Prostate gland (tissue), 2 donors: ENCODE measurements around the gene FASTK. TPM values are rescaled to one million over a fixed set of nuclear protein-coding genes. Genes with fewer than 3 reads are reported as not detected.

Experiments used
- DNase-seq: peaks from one replicate; pipeline ENCODE4 v3.0.0-alpha.2; 2019; ENCODE audit warnings: low spot score
- H3K27ac ChIP-seq, 2 donors: fragments of 200-600 bp; sonication (generic); 2 replicates each; pipeline ENCODE4 v1.5.1; 2017 to 2019
- H3K27me3 ChIP-seq: fragments of 200-600 bp; sonication (generic); replicated peaks from 2 replicates; pipeline ENCODE4 v1.5.1; 2019; ENCODE audit not compliant: insufficient read depth
- H3K36me3 ChIP-seq, 2 donors: fragments of 200-600 bp; sonication (generic); 1 replicate in 1 of 2; 2 replicates in 1 of 2; pipeline versions ENCODE4 v1.5.1 to v1.8.1; 2017 to 2019
- H3K4me1 ChIP-seq: fragments of 200-600 bp; sonication (generic); replicated peaks from 2 replicates; pipeline ENCODE4 v1.5.1; 2019
- H3K4me3 ChIP-seq, 2 donors: fragments of 200-600 bp; sonication (generic); 2 replicates each; pipeline ENCODE4 v1.5.1; 2017 to 2019
- H3K9me3 ChIP-seq: fragments of 200-600 bp; sonication (generic); 2 replicates; pipeline ENCODE4 v1.5.1; 2017
- CTCF ChIP-seq, 4 experiments: fragments of 200-600 bp in 2 of 4; fragments of 450-650 bp in 2 of 4; sonication (generic) in 2 of 4; IDR thresholded peaks; 1 replicate in 3 of 4; 2 replicates in 1 of 4; pipeline ENCODE4 v1.5.1; 2016 to 2019; ENCODE audit warnings: antibody characterized with exemption in 4 of 4, mild to moderate bottlenecking in 2 of 4, moderate library complexity in 2 of 4
- POLR2A ChIP-seq: fragments of 450-650 bp; IDR thresholded peaks from one replicate; pipeline ENCODE4 v1.6.1; 2016; ENCODE audit warnings: antibody characterized with exemption, mild to moderate bottlenecking
- POLR2AphosphoS5 ChIP-seq: sonication (generic); formaldehyde crosslinking; IDR thresholded peaks from one replicate; pipeline ENCODE4 v1.6.1; 2017; ENCODE audit warnings: antibody characterized with exemption
- WGBS: methylation state at CpG from one replicate; pipeline ENCODE4 v1.1.5; 2018; 5-methylcytosine and 5-hydroxymethylcytosine counted together
- intact Hi-C: fragments of 100-400 bp; cut with DNase I; formaldehyde crosslinking; loops from one replicate; pipeline ENCODE4 v1.14.2; 2022
- total RNA-seq, 2 donors: library from RNA; depleted of rRNA; stranded (reverse); fragments of >200 nt; gene quantifications; one replicate each; pipeline ENCODE4 v1.1.0, GENCODE V29; 2016

Gene FASTK
- total RNA-seq, 2 donors from 2014 or later: 107 to 122 TPM

- peaks cover 13% of the 10 kb centered on the region for H3K4me1 ChIP-seq
- H3K27ac ChIP-seq: no peak overlapping the region
Measured at GRCh38 chr7:151064454-151064853, 16.2 kb downstream of the FASTK start.

GRCh38 chr7:151063212-151063561 lies 17.4 kb downstream of the FASTK start:
- no peak for TF ChIP-seq POLR2A
- TF ChIP-seq CTCF (IDR thresholded peaks at IDR 0.05): no peak
- no peak for TF ChIP-seq POLR2AphosphoS5
- H3K4me1 ChIP-seq: peaks cover 21% of the 10 kb centered on the region
- H3K36me3 ChIP-seq: peaks cover 13 to 18% of the 10 kb centered on the region in 2 donors
- DNase-seq: no peak
- H3K9me3 ChIP-seq: no peaks in the 10 kb centered on the region
- H3K27ac ChIP-seq: peak overlapping the region in 1 of 2 donors; percentile 1
- WGBS: 32% methylated on average over 9 of the region's 11 CpGs
- H3K4me3 ChIP-seq: no peak overlapping the region
- intact Hi-C loops: loop anchor here (5.0 kb wide), 1 partner anchor 49 kb away; no protein-coding TSS in a partner anchor
- H3K27me3 ChIP-seq: no peaks in the 10 kb centered on the region

More at GRCh38 chr7:151064454-151064853, 16.2 kb downstream of the FASTK start:
- intact Hi-C loops: loop anchor here (5.0 kb wide), 1 partner anchor 48 kb away; no protein-coding TSS in a partner anchor
- no peak for DNase-seq
- Histone ChIP-seq H3K27me3 (no peaks in the 10 kb centered on the region), H3K36me3 (peaks cover 13 to 19% of the 10 kb centered on the region in 2 donors), H3K4me3 (no peak overlapping the region), H3K9me3 (no peaks in the 10 kb centered on the region)
- TF ChIP-seq CTCF (IDR thresholded peaks at IDR 0.05) (no peak), POLR2A (no peak), POLR2AphosphoS5 (no peak)
- WGBS: 86% methylated on average over 8 of the region's 18 CpGs

GRCh38 chr7:151062399-151063211 lies 18.0 kb downstream of the FASTK start:
- Histone ChIP-seq H3K9me3 (no peaks in the 10 kb centered on the region), H3K27ac (peak overlapping the region in 1 of 2 donors; percentile 22), H3K4me1 (peaks cover 21% of the 10 kb centered on the region), H3K27me3 (no peaks in the 10 kb centered on the region), H3K4me3 (no peak overlapping the region), H3K36me3 (peaks cover 13 to 16% of the 10 kb centered on the region in 2 donors)
- no peak for DNase-seq
- intact Hi-C loops: loop anchor here (5.0 kb wide), 1 partner anchor 50 kb away; no protein-coding TSS in a partner anchor
- no peak for TF ChIP-seq POLR2A
- no peak for TF ChIP-seq CTCF (IDR thresholded peaks at IDR 0.05)
- no peak for TF ChIP-seq POLR2AphosphoS5
- WGBS: 39% methylated on average over 43 of the region's 43 CpGs

GRCh38 chr7:151062111-151062398 lies 18.6 kb downstream of the FASTK start:
- no peak for DNase-seq
- peaks cover 24% of the 10 kb centered on the region for H3K4me1 ChIP-seq
- H3K27ac ChIP-seq: no peak overlapping the region
- TF ChIP-seq POLR2AphosphoS5: no peak
- no peak for TF ChIP-seq POLR2A
- no peak for TF ChIP-seq CTCF (IDR thresholded peaks at IDR 0.05)
- intact Hi-C loops: loop anchor here (5.0 kb wide), 1 partner anchor 50 kb away; no protein-coding TSS in a partner anchor
- 69% methylated on average over 10 of the region's 11 CpGs for WGBS
- peaks cover 11 to 13% of the 10 kb centered on the region in 2 donors for H3K36me3 ChIP-seq
- H3K27me3 ChIP-seq: no peaks in the 10 kb centered on the region
- no peak overlapping the region for H3K4me3 ChIP-seq
- H3K9me3 ChIP-seq: no peaks in the 10 kb centered on the region
